HepG2 (cell line): Measurements from ENCODE around the gene MYRIP.

ENCODE experiments used
- BRCA1 ChIP-seq: sonication (generic); formaldehyde crosslinking; IDR thresholded peaks from 2 replicates; pipeline ENCODE4 v1.4.0; 2020; ENCODE audit warnings: missing genetic modification reagents
- BRF2 ChIP-seq: sonication (generic); formaldehyde crosslinking; IDR thresholded peaks from 2 replicates; pipeline ENCODE4 v1.8.1; 2022; ENCODE audit warnings: mild to moderate bottlenecking, missing genetic modification reagents
- CTCF ChIP-seq: sonication (generic); formaldehyde crosslinking; IDR thresholded peaks from 2 replicates; pipeline ENCODE4 v1.5.0; 2020; ENCODE audit warnings: mild to moderate bottlenecking, missing genetic modification reagents, moderate library complexity
- DNMT1 ChIP-seq: sonication (generic); formaldehyde crosslinking; IDR thresholded peaks from 2 replicates; pipeline ENCODE4 v1.5.1; 2020; ENCODE audit warnings: mild to moderate bottlenecking, missing genetic modification reagents
- HDAC2 ChIP-seq: sonication (generic); formaldehyde crosslinking; IDR thresholded peaks from 2 replicates; pipeline ENCODE4 v1.4.0; 2020; ENCODE audit warnings: missing genetic modification reagents
- PAF1 ChIP-seq: IDR thresholded peaks from 2 replicates; pipeline ENCODE4 v1.6.1; 2016; ENCODE audit warnings: missing genetic modification reagents, missing compliant biosample characterization
- POLR2A ChIP-seq, 2 experiments: IDR thresholded peaks; 2 replicates each; pipeline ENCODE4 v1.6.1; 2011; ENCODE audit warnings: low read depth in 2 of 2, low read length in 2 of 2, mild to moderate bottlenecking in 1 of 2, moderate library complexity in 1 of 2; ENCODE audit not compliant: insufficient read depth in 1 of 2
- SRSF1 ChIP-seq: fragments of 200-400 bp; formaldehyde crosslinking; optimal IDR thresholded peaks from 2 replicates; pipeline ENCODE3; 2017; ENCODE audit warnings: mild to moderate bottlenecking, low read depth, low read length, moderate library complexity
- TAF1 ChIP-seq: sonication (generic); formaldehyde crosslinking; IDR thresholded peaks from 2 replicates; pipeline ENCODE4 v1.4.0; 2020; ENCODE audit warnings: missing genetic modification reagents
- TBP ChIP-seq: sonication (generic); formaldehyde crosslinking; IDR thresholded peaks from 2 replicates; pipeline ENCODE4 v1.5.0; 2020; ENCODE audit warnings: missing genetic modification reagents
- ZBTB43 ChIP-seq: sonication (generic); formaldehyde crosslinking; conservative IDR thresholded peaks from 2 replicates; pipeline ENCODE4 v1.4.0; 2020; ENCODE audit warnings: missing genetic modification reagents

- TF ChIP-seq BRCA1 (CRISPR knock-in tag) = no peak
- no peak for TF ChIP-seq DNMT1
- TF ChIP-seq POLR2A (IDR thresholded peaks at IDR 0.05; ENCODE audit: insufficient read depth in 1 of 2, low read depth in 2 of 2, low read length in 2 of 2) = no peak
- no peak for TF ChIP-seq CTCF
- TF ChIP-seq ZBTB43 (CRISPR knock-in tag) = no peak
- no peak for TF ChIP-seq PAF1 (CRISPR knock-in tag)
- no peak for TF ChIP-seq TAF1 (CRISPR knock-in tag)
- no peak for TF ChIP-seq HDAC2 (CRISPR knock-in tag)
- TF ChIP-seq TBP (CRISPR knock-in tag) = no peak
- no peak for TF ChIP-seq BRF2 (CRISPR knock-in tag)
- TF ChIP-seq SRSF1 = no peak
Measured at GRCh38 chr3:40118091-40118490, 308.7 kb downstream of the MYRIP start.
